Panc1 (cell line): ENCODE results near the gene PLSCR3.

Experiments
- SIN3A ChIP-seq: IDR thresholded peaks from 2 replicates; pipeline ENCODE4 v1.6.1; 2012; ENCODE audit warnings: low read depth, mild to moderate bottlenecking, low read length, moderate library complexity, borderline replicate concordance; ENCODE audit not compliant: insufficient read depth
- TCF7L2 ChIP-seq: IDR thresholded peaks from 2 replicates; pipeline ENCODE4 v1.6.1; 2011; ENCODE audit warnings: mild to moderate bottlenecking, low read depth, low read length, inconsistent platforms
- TF ChIP-seq, protein P1 (sequence below): fragments of 450-650 bp; IDR thresholded peaks from 2 replicates; pipeline ENCODE4 v1.5.1; 2017; ENCODE audit warnings: mild to moderate bottlenecking

DNA sequence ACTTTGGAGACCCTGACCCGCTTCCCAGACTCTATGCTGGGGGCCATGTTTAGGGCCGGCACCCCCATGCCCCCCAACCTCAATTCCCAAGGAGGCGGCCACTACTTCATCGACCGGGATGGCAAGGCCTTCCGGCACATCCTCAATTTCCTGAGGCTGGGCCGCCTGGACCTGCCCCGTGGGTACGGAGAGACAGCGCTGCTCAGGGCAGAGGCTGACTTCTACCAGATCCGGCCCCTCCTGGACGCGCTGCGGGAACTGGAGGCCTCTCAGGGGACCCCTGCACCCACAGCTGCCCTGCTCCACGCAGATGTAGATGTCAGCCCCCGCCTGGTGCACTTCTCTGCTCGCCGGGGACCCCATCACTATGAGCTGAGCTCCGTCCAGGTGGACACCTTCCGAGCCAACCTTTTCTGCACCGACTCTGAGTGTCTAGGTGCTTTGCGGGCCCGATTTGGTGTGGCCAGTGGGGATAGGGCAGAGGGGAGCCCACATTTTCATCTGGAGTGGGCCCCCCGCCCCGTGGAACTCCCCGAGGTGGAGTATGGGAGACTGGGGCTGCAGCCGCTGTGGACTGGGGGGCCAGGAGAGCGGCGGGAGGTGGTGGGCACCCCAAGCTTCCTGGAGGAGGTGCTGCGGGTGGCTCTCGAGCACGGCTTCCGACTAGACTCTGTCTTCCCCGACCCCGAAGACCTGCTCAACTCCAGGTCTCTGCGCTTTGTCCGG, 41.3 kb downstream of the PLSCR3 start:
- TF ChIP-seq SIN3A (no peak), TCF7L2 (no peak)
- TF ChIP-seq, protein P1, sequence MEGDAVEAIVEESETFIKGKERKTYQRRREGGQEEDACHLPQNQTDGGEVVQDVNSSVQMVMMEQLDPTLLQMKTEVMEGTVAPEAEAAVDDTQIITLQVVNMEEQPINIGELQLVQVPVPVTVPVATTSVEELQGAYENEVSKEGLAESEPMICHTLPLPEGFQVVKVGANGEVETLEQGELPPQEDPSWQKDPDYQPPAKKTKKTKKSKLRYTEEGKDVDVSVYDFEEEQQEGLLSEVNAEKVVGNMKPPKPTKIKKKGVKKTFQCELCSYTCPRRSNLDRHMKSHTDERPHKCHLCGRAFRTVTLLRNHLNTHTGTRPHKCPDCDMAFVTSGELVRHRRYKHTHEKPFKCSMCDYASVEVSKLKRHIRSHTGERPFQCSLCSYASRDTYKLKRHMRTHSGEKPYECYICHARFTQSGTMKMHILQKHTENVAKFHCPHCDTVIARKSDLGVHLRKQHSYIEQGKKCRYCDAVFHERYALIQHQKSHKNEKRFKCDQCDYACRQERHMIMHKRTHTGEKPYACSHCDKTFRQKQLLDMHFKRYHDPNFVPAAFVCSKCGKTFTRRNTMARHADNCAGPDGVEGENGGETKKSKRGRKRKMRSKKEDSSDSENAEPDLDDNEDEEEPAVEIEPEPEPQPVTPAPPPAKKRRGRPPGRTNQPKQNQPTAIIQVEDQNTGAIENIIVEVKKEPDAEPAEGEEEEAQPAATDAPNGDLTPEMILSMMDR: no peak
